Right kidney (tissue), 1 donor: ENCODE data around the gene MST1.
"Not testable (repeated sequence)": the region's sequence is repeated elsewhere in the genome, so short reads cannot be mapped to it uniquely, and the experiment has no call there.

Source experiments
- DNase-seq: peaks from one replicate; pipeline ENCODE4 v3.0.0-alpha.2; 2016

MST1 gene

DNA sequence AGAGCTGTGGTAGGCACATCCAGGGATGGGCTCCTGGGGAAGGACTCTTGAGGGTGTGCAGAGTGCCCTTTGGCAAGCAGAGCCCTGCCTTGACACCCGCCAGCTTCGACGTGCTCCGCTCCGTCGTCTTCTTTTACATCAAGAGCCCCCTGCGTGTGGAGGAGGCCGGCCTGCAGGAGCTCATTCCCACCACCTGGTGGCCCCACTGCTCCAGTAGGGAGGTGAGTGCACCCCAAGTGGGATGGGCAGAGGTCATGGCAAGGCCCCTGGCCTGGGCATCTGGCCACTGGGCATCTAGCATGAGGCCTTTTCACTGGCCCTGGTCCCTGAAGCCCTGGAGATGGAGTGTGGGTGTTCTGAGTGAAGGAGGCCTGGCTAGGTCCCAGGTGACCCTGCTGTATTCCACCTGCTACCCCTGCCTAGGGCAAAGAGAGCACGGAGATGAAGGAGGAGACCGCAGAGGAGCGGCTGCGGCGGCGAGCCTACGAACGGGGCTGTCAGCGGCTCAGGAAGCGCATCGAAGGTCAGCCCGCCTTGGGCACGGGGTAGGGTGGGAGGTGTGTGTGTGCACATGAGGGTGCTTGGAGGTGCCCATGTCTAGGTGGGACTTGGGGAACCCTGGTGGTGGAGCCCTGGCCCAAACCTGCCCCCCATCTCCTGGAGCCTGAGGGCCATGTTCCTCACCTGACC is 12.3 kb upstream of the MST1 start:
- no peak for DNase-seq

DNA sequence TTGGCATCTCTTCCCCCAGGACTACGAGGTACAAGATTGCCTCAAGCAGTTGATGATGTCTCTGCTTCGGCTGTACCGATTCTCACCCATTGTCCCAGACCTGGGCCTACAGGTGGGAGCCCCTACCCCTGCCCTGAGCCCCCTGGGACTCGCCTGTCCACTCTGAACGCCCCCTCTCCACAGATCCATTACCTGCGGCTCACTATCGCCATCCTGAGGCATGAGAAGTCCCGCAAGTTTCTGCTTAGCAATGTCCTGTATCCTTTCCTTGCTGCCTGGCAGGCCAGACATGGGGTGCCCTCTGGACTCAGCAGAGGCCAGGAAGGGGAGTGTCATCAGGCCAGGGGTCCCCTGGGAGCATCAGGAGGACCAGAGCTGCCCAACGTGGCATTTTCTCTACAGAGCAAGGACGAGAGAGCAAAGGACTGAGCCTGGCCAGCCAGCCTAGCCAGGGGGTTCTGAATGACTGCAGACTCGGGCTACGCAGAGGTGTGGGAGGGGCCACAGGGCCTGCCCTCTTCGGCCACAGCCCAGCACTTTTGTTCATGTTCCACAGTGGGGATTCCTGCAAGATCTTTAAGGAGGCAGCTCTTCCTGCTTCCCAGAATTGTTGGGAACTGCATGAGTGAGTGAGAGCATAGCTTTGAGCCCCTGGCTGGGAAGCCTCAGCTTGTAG is 11.3 kb upstream of the MST1 start:
- DNase-seq, result no peak

DNA sequence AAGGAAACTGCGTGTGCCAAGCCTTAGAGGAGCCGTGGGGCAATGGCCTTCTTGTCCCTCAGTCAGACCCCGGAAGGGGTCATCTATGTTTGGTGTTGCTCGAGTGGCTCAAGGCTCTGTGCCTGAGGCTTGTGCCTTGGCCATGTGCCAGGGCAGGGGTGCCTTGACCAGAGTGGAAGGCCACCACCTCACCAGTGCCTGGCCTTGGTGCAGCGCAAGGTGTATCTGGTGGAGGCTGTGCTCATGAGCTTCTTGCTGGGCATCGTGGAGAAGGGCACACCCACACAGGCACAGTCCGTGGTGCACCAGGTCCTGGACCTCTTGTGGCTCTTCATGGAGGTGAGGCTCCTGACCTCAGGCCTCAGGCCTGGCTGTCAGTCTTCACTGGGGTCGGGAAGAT is 10.7 kb upstream of the MST1 start:
- DNase-seq, result no peak

DNA sequence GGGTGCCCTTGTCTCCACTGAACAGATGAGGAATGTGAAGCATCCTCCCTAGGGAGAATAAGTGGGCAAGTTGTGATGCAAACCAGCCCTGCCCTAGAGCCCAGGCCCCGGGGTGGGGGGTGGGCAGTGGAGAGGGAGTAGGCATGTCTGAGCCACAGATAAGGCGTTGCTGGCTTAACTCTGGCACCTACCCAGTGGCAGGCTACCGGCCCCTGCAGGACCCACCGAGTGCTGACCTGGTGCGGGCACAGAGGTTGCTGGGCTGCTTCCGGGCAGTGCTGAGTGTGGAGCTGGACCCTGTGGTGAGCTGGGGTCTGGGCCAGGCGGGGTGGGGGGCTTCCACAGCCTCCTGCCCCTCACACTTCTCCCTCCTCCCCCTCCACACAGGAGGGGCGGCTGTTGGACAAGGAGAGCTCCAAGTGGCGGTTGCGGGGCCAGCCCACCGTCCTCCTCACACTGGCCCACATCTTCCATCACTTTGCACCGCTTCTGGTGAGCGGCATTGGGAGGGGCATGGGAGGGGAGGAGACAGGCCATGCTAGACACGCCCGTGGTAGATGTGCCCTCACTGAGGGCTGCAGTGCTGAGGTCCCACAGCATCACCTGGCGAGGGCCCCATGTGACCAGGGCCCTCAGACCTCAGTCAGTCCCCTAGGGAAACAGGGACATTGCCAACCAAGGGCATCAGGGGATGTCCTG is 10.2 kb upstream of the MST1 start:
- no peak for DNase-seq

- DNase-seq, result not testable (repeated sequence)
Measured at GRCh38 chr3:49695350-49696015, 6.2 kb upstream of the MST1 start.

DNA sequence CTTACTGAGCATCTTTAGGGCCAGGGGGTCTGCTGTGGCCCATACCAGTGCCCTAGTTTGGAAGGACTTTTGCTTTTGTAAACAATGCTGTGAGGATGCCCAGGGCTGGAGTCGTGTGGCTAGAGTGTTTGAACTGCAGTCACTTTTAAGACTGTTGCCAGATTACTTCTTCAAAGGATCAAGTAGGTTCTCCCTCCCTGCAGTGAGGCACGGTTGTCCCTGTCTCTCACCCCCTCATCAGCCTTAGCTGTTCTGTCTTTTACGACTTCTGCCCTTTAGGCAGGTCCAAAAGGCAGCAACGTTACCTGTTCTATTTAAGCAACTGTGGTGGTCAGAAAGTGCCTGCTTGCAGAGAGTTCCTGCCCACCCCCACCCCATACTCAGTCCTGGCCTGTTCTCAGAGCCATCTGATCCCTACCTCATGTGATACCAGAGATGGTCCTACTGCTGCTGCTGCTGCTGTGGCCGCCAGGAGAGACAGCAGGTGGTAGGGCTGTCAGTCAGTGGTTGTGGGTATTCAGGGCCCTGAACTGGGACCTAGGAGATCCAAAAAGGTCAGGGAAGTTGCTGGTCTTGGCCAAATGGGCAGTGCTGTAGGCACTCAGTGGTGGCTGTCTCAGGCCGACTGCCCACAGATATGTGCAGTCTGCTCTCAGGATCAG is 5.3 kb upstream of the MST1 start:
- not testable (repeated sequence) for DNase-seq

DNA sequence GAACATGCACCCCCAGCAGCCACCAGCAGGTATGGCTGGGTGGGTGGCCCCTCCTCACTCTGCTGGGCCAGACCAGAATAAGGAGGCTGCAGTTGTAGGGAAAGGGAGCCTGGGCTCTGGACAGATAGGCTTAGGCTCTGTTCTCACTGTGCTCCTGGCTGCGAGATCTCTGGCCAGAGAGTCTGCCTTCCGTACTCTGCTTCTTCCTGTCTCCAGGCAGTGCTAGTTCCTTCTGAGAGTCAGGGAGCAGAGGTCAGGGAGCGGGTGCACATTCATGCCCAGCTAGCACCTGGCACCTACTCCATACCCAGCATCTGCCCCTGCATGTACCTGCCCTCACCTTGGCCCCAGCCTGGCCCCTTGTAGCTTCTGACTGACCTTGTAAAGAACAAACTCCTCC is 2.2 kb upstream of the MST1 start:
- not testable (repeated sequence) for DNase-seq

DNA sequence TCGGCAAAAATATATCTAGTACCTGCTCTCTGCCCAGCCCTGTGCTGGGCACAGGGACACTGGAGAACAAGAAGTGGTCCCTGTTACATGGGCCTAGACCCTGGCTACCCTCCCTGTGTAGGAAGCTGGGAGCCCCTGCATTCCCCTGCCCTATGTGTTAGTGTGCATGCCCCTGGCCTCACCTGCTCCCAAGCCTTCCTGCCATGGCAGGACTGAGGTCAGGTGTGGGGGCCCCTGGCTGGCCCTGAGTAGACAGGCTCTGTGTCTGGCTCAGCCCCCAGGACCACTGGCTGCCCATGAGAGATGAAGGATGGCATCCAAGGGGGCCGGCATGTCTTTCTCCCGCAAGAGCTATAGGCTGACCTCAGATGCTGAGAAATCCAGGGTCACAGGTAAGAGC is 1.6 kb upstream of the MST1 start:
- DNase-seq, result not testable (repeated sequence)

DNA sequence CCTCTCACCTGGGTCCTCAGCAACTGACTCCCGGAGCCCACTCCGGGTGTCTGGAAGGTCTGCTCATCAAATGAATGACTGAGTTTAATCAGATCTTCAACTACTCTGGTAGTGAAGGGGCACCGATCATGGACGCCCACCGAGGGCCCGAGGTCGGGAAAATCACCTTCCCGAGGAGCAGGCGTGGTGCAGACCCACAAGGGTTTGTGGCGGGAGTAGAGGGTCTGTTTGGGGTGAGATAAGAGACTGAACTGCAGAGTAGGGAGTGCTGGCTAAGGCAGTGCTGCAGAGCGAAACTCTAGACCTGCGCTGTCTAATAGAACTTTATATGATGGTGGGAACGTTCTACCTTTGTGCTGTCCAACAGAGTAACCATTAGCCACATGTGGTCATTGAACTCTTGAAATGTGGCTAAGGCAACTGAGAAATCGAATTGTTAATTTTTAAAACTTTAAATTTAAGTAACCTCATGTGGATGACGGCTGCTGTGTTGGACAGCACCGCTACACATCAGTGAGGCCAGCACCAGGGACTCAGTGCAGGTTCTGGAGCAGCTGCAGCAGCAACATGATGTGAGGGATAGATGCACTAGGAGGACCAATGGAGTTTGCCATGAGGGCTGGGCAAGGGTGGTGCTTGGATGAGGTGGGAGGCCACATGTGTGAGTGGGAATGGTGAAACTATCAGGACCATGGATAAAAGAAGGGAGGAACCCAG is 792 bp upstream of the MST1 start:
- not testable (repeated sequence) for DNase-seq

DNA sequence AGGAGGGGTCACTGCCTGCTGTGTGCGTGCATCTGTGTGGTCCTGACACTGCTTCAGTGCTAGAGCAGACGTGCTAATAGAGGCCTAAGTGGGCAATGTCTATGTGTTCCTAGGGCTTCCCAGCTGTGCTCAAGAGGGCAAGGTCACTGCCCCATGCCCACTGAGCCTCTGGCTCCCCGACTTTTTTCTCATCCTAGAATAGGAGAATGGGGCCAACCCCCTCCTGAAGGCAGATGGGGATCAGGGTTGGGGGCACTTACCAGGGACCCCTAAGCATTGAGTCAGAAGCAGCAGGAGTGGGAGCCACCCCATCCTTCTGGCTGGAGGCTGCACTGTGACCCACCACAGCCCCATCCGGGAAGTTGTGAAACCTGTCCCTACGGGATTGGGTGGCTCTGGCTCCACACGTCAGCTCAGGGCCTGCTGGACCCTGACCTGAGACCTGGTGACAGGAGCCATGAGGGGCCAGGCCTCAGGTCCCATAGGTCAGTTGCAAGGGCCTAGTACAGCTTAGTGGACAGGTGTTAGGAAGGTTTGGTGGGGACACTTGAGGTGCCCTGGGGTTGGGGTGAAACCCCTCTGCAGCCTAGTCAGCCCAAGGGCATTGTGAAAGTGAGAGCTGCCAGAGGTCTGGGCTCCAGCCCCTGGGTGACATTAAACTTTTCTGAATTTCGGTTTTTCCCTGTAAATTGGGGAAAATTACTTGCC is 782 bp downstream of the MST1 start:
- peak; percentile 40 for DNase-seq

DNA sequence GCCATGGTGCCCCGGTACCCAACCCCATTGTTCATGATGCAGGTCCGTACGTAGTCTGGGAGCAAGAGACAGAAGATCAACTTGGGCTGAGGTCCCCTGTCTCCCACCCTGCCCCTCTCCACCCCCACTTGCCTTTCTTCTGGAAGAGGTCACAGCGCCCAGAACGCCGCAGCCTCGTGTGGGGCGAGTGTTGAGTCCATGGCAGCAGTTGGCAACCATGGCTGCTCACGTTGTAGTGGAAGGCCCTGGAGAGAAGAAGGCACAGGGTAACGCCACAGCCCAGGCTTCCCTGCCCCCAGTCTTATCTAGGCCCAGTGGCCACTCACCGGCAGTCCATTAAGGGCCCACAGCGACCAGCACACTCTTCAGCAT is 1.9 kb downstream of the MST1 start:
- DNase-seq, result not testable (repeated sequence)

- peak; percentile 78 for DNase-seq
Measured at GRCh38 chr3:49686769-49687423, 2.4 kb downstream of the MST1 start.

- DNase-seq, result peak; percentile 73
Measured at GRCh38 chr3:49686346-49686745, 2.9 kb downstream of the MST1 start.

DNA sequence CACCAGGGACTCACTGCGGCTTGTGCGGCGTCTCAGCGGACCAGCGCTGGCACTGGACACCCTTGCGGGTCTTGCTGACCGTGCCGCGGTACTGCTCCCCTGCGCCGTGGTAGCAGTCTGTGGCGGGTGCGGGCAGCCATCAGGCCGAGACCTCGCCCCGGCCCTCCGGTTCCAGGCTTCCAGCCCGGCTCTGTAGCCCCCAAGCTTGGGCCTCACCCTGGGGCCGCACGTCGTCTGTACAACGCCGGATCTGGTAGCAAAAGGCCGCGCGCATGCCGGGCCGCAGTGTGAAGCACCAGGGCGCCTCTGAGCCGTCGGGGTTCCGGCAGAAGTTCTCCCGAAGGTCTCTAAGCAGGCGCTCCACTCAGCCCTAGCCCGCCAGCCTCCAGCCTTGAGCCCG is 3.4 kb downstream of the MST1 start:
- not testable (repeated sequence) for DNase-seq

- not testable (repeated sequence) for DNase-seq
Measured at GRCh38 chr3:49685103-49685502, 4.2 kb downstream of the MST1 start.

GRCh38 chr3:49684453-49684852 is 4.8 kb downstream of the MST1 start:
- not testable (repeated sequence) for DNase-seq

- no peak for DNase-seq
Measured at GRCh38 chr3:49683162-49683561, 6.1 kb downstream of the MST1 start.

GRCh38 chr3:49681543-49681942 is 7.7 kb downstream of the MST1 start:
- DNase-seq, result no peak

DNA sequence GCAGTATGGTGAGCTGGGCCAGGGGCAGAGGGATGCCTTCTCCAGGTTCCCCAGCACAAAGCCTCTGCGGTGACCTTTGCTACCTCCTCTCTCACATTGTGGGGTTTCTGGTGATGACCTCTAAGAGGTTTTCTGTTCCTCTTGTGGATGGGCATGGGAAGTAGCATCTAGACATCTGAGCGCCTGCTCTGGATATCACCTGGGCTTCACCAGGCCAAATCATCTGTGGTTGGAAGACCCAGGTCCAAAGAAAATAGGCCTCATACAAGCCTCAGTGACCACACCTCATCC is 8.1 kb downstream of the MST1 start:
- DNase-seq, result no peak

DNA sequence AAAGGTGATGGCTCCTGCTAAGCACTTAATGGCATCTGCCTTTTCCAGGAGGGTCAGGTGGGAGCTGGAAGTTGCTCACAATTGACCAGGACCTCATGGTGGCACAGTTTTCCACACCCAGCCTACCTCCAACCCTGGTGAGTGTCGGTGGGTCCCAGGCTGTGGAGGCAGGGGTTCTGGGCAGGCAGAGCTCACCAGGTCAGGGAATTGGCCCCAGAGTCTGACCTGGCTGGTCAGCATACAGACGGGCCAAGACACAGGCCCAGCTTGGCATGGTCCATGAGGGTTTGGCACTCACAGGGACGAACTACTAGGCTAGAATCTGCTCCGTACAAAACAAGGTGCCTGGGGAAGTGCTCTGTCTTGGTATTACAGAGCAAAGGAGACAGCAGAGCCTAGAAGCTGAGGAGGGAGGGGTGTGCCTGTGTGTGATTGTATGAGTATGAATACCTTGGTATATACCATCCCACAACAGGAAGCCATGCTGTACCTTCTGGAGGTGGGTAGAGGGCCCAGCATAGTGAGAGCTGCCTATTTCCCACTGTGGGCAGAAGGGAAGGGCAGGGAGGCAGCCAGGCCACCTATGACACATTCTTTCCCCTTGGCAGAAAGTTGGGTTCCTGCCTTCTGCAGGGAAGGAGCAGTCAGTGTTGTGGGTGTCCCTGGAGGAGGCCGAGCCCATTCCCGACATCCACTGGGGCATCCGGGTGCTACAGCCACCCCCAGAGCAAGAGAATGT is 8.6 kb downstream of the MST1 start:
- DNase-seq, result no peak
